HCT116 (cell line): Measurements from ENCODE around the gene BICD2. TPM values are rescaled to one million over a fixed set of nuclear protein-coding genes. Genes with fewer than 3 reads are reported as not detected.

Experiments used
- ATAC-seq: fragments of 200-7000 bp; cut with Tn5 transposase; 2 replicates; pipeline ENCODE4 v1.9.1; 2020; ENCODE audit warnings: mild to moderate bottlenecking, moderate library complexity
- BruUV-seq: library from RNA; stranded (reverse); fragments of 400-500 nt; replicated peaks from 2 replicates; lab custom pipeline; 2021; lab: Mats Ljungman, UMichigan
- CTCF ChIA-PET: fragments of 300-600 bp; sonication (Branson Sonifier 250); formaldehyde crosslinking; loops from one replicate; lab custom pipeline; 2021; ENCODE audit warnings: antibody characterized with exemption; lab: Charles Lee
- POLR2A ChIA-PET: fragments of 300-600, 350-600 bp; sonication (Branson Sonifier 250); formaldehyde crosslinking; loops from one replicate; lab custom pipeline; 2021; ENCODE audit warnings: antibody characterized with exemption; lab: Charles Lee
- RAD21 ChIA-PET, 2 experiments: fragments of 300-600 bp; sonication (Branson Sonifier 250); formaldehyde crosslinking; loops; one replicate each; lab custom pipeline; 2023; ENCODE audit warnings: low total read pairs in 2 of 2; ENCODE audit not compliant: uncharacterized antibody in 2 of 2, unreplicated experiment in 2 of 2, low non-redundant PET in 1 of 2; lab: Charles Lee
- DNase-seq: peaks from one replicate; pipeline ENCODE4 v3.0.0-alpha.2; 2010; ENCODE audit warnings: low read depth, low spot score
- H2AFZ ChIP-seq: fragments of 200-600 bp; shearing (Covaris generic), sonication (generic); 2 replicates; pipeline ENCODE4 v1.6.1; 2017; ENCODE audit warnings: low read depth, mixed run types, mixed read lengths, antibody characterized with exemption, low read length; ENCODE audit not compliant: poor library complexity, severe bottlenecking
- H3K27ac ChIP-seq: 2 replicates; pipeline ENCODE4 v1.5.1; 2012; ENCODE audit warnings: low read depth, low read length
- H3K27me3 ChIP-seq: fragments of 200-600 bp; sonication (generic); 2 replicates; pipeline ENCODE4 v1.6.1; 2016; ENCODE audit warnings: mixed run types, low read length, mixed read lengths; ENCODE audit not compliant: insufficient read depth
- H3K36me3 ChIP-seq, 2 experiments: fragments of 200-500 bp in 1 of 2; fragments of 200-600 bp in 1 of 2; sonication (Bioruptor generic) in 1 of 2; sonication (generic) in 1 of 2; 2 replicates each; pipeline versions ENCODE4 v1.5.1 to v1.6.1; 2014 to 2016; ENCODE audit warnings: low read length in 2 of 2, inconsistent platforms in 1 of 2, mixed read lengths in 1 of 2, mixed run types in 1 of 2; ENCODE audit not compliant: insufficient read depth in 2 of 2, control insufficient read depth in 1 of 2
- H3K4me1 ChIP-seq, 2 experiments: fragments of 200-600 bp in 1 of 2; sonication (generic) in 1 of 2; 2 replicates each; pipeline versions ENCODE4 v1.5.1 to v1.6.1; 2012 to 2017; ENCODE audit warnings: low read length in 2 of 2, inconsistent platforms in 1 of 2, mild to moderate bottlenecking in 1 of 2, mixed read lengths in 1 of 2, mixed run types in 1 of 2, moderate library complexity in 1 of 2; ENCODE audit not compliant: insufficient read depth in 2 of 2, control insufficient read depth in 1 of 2
- H3K4me2 ChIP-seq: fragments of 200-600 bp; sonication (generic); 2 replicates; pipeline ENCODE4 v1.6.1; 2017; ENCODE audit warnings: mixed run types, low read length, mixed read lengths
- H3K4me3 ChIP-seq, 2 experiments: fragments of 200-600 bp in 1 of 2; sonication (generic) in 1 of 2; replicated peaks in 1 of 2; 2 replicates each; pipeline ENCODE4 v1.5.1; 2011 to 2016; ENCODE audit warnings: low read length in 2 of 2, control low read depth in 1 of 2, low read depth in 1 of 2, mild to moderate bottlenecking in 1 of 2, mixed read lengths in 1 of 2, mixed run types in 1 of 2
- H3K79me2 ChIP-seq: fragments of 200-600 bp; sonication (generic); 2 replicates; pipeline ENCODE4 v1.6.1; 2017; ENCODE audit warnings: mild to moderate bottlenecking, mixed run types, low read length, moderate library complexity, mixed read lengths; ENCODE audit not compliant: insufficient read depth
- H3K9ac ChIP-seq: fragments of 200-600 bp; sonication (generic); 2 replicates; pipeline ENCODE4 v1.6.1; 2016; ENCODE audit warnings: low read length, mixed read lengths
- H3K9me2 ChIP-seq: fragments of 200-600 bp; sonication (generic), shearing (Covaris generic); 2 replicates; pipeline ENCODE4 v1.6.1; 2017; ENCODE audit warnings: mixed run types, mild to moderate bottlenecking, moderate library complexity; ENCODE audit not compliant: insufficient read depth
- H3K9me3 ChIP-seq, 2 experiments: fragments of 200-500 bp in 1 of 2; fragments of 200-600 bp in 1 of 2; sonication (Bioruptor generic) in 1 of 2; sonication (generic) in 1 of 2; 2 replicates each; pipeline ENCODE4 v1.6.1; 2014 to 2017; ENCODE audit warnings: low read length in 2 of 2, mixed read lengths in 2 of 2, inconsistent platforms in 1 of 2, low read depth in 1 of 2, mild to moderate bottlenecking in 1 of 2, mixed run types in 1 of 2, moderate library complexity in 1 of 2; ENCODE audit not compliant: control insufficient read depth in 1 of 2, insufficient read depth in 1 of 2
- H4K20me1 ChIP-seq: fragments of 200-600 bp; sonication (generic), shearing (Covaris generic); 2 replicates; pipeline ENCODE4 v1.6.1; 2017; ENCODE audit warnings: mixed run types, mild to moderate bottlenecking, moderate library complexity; ENCODE audit not compliant: insufficient read depth
- ATF3 ChIP-seq: IDR thresholded peaks from 2 replicates; pipeline ENCODE4 v1.6.1; 2012
- CEBPB ChIP-seq: IDR thresholded peaks from 2 replicates; pipeline ENCODE4 v1.6.1; 2012; ENCODE audit warnings: low read depth
- CTCF ChIP-seq, 3 experiments: fragments of 200-600 bp in 1 of 3; sonication (generic) in 1 of 3; IDR thresholded peaks in 2 of 3; conservative IDR thresholded peaks in 1 of 3; 2 replicates each; pipeline ENCODE4 v1.5.1; 2012 to 2017; ENCODE audit warnings: low read depth in 2 of 3, low read length in 2 of 3, antibody characterized with exemption in 1 of 3, borderline replicate concordance in 1 of 3, control low read depth in 1 of 3, mild to moderate bottlenecking in 1 of 3, mixed read lengths in 1 of 3, mixed run types in 1 of 3, moderate library complexity in 1 of 3; ENCODE audit not compliant: insufficient read depth in 1 of 3
- EGR1 ChIP-seq: IDR thresholded peaks from 2 replicates; pipeline ENCODE4 v1.6.1; 2012; ENCODE audit warnings: low read depth
- ELF1 ChIP-seq: IDR thresholded peaks from 2 replicates; pipeline ENCODE4 v1.6.1; 2012; ENCODE audit warnings: low read depth, borderline replicate concordance
- EZH2 ChIP-seq: fragments of 200-600 bp; sonication (generic); IDR thresholded peaks from 2 replicates; pipeline ENCODE4 v1.6.1; 2017; ENCODE audit warnings: antibody characterized with exemption, mixed run types
- EZH2phosphoT487 ChIP-seq: fragments of 200-600 bp; IDR thresholded peaks from 2 replicates; pipeline ENCODE4 v1.6.1; 2018; ENCODE audit warnings: antibody characterized with exemption, borderline replicate concordance
- FOSL1 ChIP-seq: IDR thresholded peaks from 2 replicates; pipeline ENCODE4 v1.6.1; 2012; ENCODE audit warnings: low read depth
- MAX ChIP-seq: IDR thresholded peaks from 2 replicates; pipeline ENCODE4 v1.6.1; 2012
- POLR2A ChIP-seq: IDR thresholded peaks from 2 replicates; pipeline ENCODE4 v1.7.0; 2011; ENCODE audit warnings: borderline replicate concordance; ENCODE audit not compliant: insufficient read depth, insufficient read length; ENCODE audit errors: extremely low read depth
- POLR2AphosphoS5 ChIP-seq: IDR thresholded peaks from 2 replicates; pipeline ENCODE4 v1.6.1; 2011; ENCODE audit warnings: mild to moderate bottlenecking, low read depth, low read length, moderate library complexity
- RAD21 ChIP-seq: IDR thresholded peaks from 2 replicates; pipeline ENCODE4 v1.6.1; 2012; ENCODE audit warnings: low read depth, mild to moderate bottlenecking
- SIN3A ChIP-seq: IDR thresholded peaks from 2 replicates; pipeline ENCODE4 v1.6.1; 2012; ENCODE audit warnings: low read depth
- SP1 ChIP-seq: IDR thresholded peaks from 2 replicates; pipeline ENCODE4 v1.6.1; 2012; ENCODE audit warnings: low read depth
- SRF ChIP-seq: IDR thresholded peaks from 2 replicates; pipeline ENCODE4 v1.6.1; 2012; ENCODE audit warnings: low read depth
- YY1 ChIP-seq: IDR thresholded peaks from 2 replicates; pipeline ENCODE4 v1.6.1; 2011; ENCODE audit warnings: low read length, low read depth, moderate library complexity, mild to moderate bottlenecking; ENCODE audit not compliant: insufficient replicate concordance; ENCODE audit errors: extremely low read depth
- ZBTB33 ChIP-seq: IDR thresholded peaks from 2 replicates; pipeline ENCODE4 v1.6.1; 2011; ENCODE audit warnings: mild to moderate bottlenecking, low read length, moderate library complexity; ENCODE audit not compliant: insufficient replicate concordance; ENCODE audit errors: extremely low read depth
- ZFX ChIP-seq: fragments of 450-650 bp; IDR thresholded peaks from 2 replicates; pipeline ENCODE4 v1.6.1; 2017
- ZNF274 ChIP-seq: fragments of 200-500 bp; sonication (Bioruptor generic); IDR thresholded peaks from 2 replicates; pipeline ENCODE4 v1.6.1; 2014; ENCODE audit warnings: mild to moderate bottlenecking, low read depth, low read length, inconsistent platforms
- intact Hi-C: fragments of 100-400 bp; cut with micrococcal nuclease; formaldehyde crosslinking; loops from 2 replicates; pipeline ENCODE4 v1.10.0; 2022
- total RNA-seq: library from RNA; stranded (reverse); gene quantifications from one replicate; pipeline ENCODE4 v1.2.1, GENCODE V29; 2021; ENCODE audit not compliant: unreplicated experiment

BICD2 gene
- total RNA-seq, 1 experiment from 2014 or later = 23.4 TPM

DNA sequence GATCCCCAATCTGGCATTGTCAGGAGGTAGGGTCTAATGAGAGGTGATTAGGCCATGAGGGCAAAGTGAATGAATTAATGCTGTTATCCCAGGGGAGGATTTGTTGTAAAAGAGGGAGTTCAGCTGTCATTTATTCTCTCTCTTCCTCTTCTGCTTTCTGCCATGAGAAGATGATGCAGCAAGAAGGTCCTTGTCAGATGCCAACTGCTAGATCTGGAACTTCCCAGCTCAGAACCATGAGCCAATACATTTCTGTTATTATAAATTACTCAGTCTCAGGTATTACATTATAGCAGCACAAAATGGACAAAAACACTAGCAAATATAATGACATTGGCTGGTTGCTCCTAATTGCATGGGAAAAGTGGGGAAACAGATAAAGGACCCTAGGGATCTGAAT lies 15.6 kb upstream of the BICD2 start:
- Histone ChIP-seq H2AFZ (no peak overlapping the region), H3K9ac (no peak overlapping the region), H3K4me2 (no peak overlapping the region), H3K79me2 (no peaks in the 10 kb centered on the region), H4K20me1 (no peaks in the 10 kb centered on the region), H3K36me3 (no peaks in the 10 kb centered on the region), H3K27me3 (no peaks in the 10 kb centered on the region), H3K4me3 (no peak overlapping the region), H3K9me2 (no peaks in the 10 kb centered on the region), H3K9me3 (peaks cover 0 to 8% of the 10 kb centered on the region in 2 experiments; a peak in 2 of 4 replicates), H3K27ac (no peak overlapping the region), H3K4me1 (peaks cover 0 to 11% of the 10 kb centered on the region in 2 experiments; a peak in 1 of 4 replicates)
- RAD21 ChIA-PET = no interaction called here
- CTCF ChIA-PET = interaction anchor here (1.0 to 1.4 kb wide), 2 partner anchors 11 to 15 kb away, joined by 3 to 5 read pairs; no protein-coding TSS in a partner anchor
- no peak for ATAC-seq
- POLR2A ChIA-PET = no interaction called here
- BruUV-seq = no TSS peak
- TF ChIP-seq SIN3A (no peak), FOSL1 (no peak), EZH2 (no peak), CEBPB (no peak)
- intact Hi-C loops = no loop called here
- no peak for DNase-seq

DNA sequence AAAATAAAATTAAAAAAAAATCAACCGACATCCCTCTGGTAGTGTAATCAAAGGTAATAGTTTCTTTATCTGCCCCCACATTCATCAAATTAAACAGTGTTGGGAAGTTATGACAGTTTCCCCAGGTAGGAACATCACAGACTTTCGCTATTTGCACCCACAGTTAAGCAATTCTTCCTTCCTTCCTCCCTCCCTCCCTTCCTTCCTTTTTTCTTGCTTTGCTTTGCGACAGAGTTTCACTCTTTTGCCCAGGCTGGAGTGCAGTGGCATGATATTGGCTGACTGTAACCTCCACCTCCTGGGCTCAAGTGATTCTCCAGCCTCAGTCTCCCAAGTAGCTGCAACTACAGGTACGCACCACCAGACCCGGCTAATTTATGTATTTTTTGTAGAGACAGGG lies 10.8 kb upstream of the BICD2 start:
- no peak overlapping the region for H3K27ac ChIP-seq
- peaks cover 0 to 4% of the 10 kb centered on the region in 2 experiments; a peak in 1 of 4 replicates for H3K4me1 ChIP-seq
- RAD21 ChIA-PET = no interaction called here
- CTCF ChIA-PET = no interaction called here
- H3K9me3 ChIP-seq = no peaks in the 10 kb centered on the region
- ATAC-seq (no peak), DNase-seq (no peak)
- H3K9me2 ChIP-seq = no peaks in the 10 kb centered on the region
- no peak overlapping the region for H3K4me2 ChIP-seq
- no peaks in the 10 kb centered on the region for H3K27me3 ChIP-seq
- intact Hi-C loops = no loop called here
- no peaks in the 10 kb centered on the region for H3K79me2 ChIP-seq
- no peak overlapping the region for H3K4me3 ChIP-seq
- no TSS peak for BruUV-seq
- no peaks in the 10 kb centered on the region for H3K36me3 ChIP-seq
- no peak overlapping the region for H3K9ac ChIP-seq
- POLR2A ChIA-PET = no interaction called here
- no peak overlapping the region for H2AFZ ChIP-seq
- no peaks in the 10 kb centered on the region for H4K20me1 ChIP-seq
- TF ChIP-seq SRF (no peak), EZH2phosphoT487 (no peak), ATF3 (no peak), POLR2AphosphoS5 (no peak), YY1 (no peak), EZH2 (no peak), MAX (no peak), ZNF274 (no peak), ELF1 (no peak), ZFX (no peak), CEBPB (no peak), CTCF (IDR thresholded peaks at IDR 0.05 in 2 of 3, conservative IDR thresholded peaks at IDR 0.05 in 1 of 3; ENCODE audit: borderline replicate concordance in 1 of 3, insufficient read depth in 1 of 3, low read depth in 2 of 3, low read length in 2 of 3) (no peak), SP1 (no peak), RAD21 (no peak), EGR1 (no peak), ZBTB33 (no peak), POLR2A (no peak)
